HepG2 (cell line): Measurements from ENCODE around the gene KRTAP10-6. TPM values are rescaled to one million over a fixed set of nuclear protein-coding genes. Genes with fewer than 3 reads are reported as not detected.

Source experiments
- ATAC-seq: fragments of 200-7000 bp; cut with Tn5 transposase; 3 replicates; pipeline ENCODE4 v1.9.1; 2020; ENCODE audit warnings: mild to moderate bottlenecking, moderate library complexity
- BruUV-seq: library from RNA; stranded (reverse); fragments of 400-500 nt; replicated peaks from 2 replicates; lab custom pipeline; 2021; lab: Mats Ljungman, UMichigan
- CTCF ChIA-PET: fragments of 300-600 bp; formaldehyde crosslinking; extraction: SDS; loops from one replicate; lab custom pipeline; 2021; ENCODE audit warnings: low total read pairs, inconsistent platforms, low intra/inter-chr PET ratio; lab: Yijun Ruan, JAX
- POLR2A ChIA-PET: fragments of 350-600 bp; sonication (Branson Sonifier 250); formaldehyde crosslinking; loops from one replicate; lab custom pipeline; 2020; ENCODE audit warnings: antibody characterized with exemption, inconsistent platforms; lab: Yijun Ruan, JAX
- DNase-seq: peaks from one replicate; pipeline ENCODE4 v3.0.0-alpha.2; 2015; ENCODE audit warnings: low spot score
- FAIRE-seq: peaks from 3 replicates; lab custom pipeline; 2011; peaks lifted over from hg19 to GRCh38; lab: Jason Lieb, UNC
- H2AFZ ChIP-seq: one replicate; pipeline ENCODE4 v1.6.1; 2011; ENCODE audit warnings: low read length, inconsistent platforms
- H3K27ac ChIP-seq: fragments of 300-600 bp; 3 replicates; pipeline ENCODE4 v1.8.0; 2011; ENCODE audit warnings: mixed run types, mild to moderate bottlenecking, mixed read lengths, low read length, inconsistent platforms; ENCODE audit not compliant: insufficient read depth; ENCODE audit errors: extremely low read length
- H3K27me3 ChIP-seq, 2 experiments: fragments of 200-600 bp in 1 of 2; 2 replicates in 1 of 2; 3 replicates in 1 of 2; pipeline versions ENCODE4 v1.6.0 to v1.8.0; 2011; ENCODE audit warnings: low read length in 2 of 2, mild to moderate bottlenecking in 2 of 2, moderate library complexity in 2 of 2, inconsistent platforms in 1 of 2; ENCODE audit not compliant: insufficient read depth in 2 of 2, control insufficient read depth in 1 of 2
- H3K36me3 ChIP-seq, 2 experiments: fragments of 200-600 bp in 1 of 2; replicated peaks in 1 of 2; 2 replicates in 1 of 2; 3 replicates in 1 of 2; pipeline versions ENCODE4 v1.5.1 to v1.8.0; 2011; ENCODE audit warnings: low read length in 2 of 2, inconsistent platforms in 1 of 2; ENCODE audit not compliant: insufficient read depth in 2 of 2, control insufficient read depth in 1 of 2
- H3K4me1 ChIP-seq: 2 replicates; pipeline ENCODE4 v1.5.1; 2012; ENCODE audit warnings: low read length, inconsistent platforms; ENCODE audit not compliant: insufficient read depth
- H3K4me2 ChIP-seq: 2 replicates; pipeline ENCODE4 v1.6.0; 2011; ENCODE audit warnings: low read depth, low read length, inconsistent platforms
- H3K4me3 ChIP-seq, 3 experiments: fragments of 200-600 bp in 1 of 3; sonication (generic), shearing (Covaris generic) in 1 of 3; replicated peaks in 1 of 3; 2 replicates each; pipeline ENCODE4 v1.5.1; 2011 to 2016; ENCODE audit warnings: low read length in 3 of 3, inconsistent platforms in 2 of 3, low read depth in 2 of 3, mild to moderate bottlenecking in 2 of 3, control low read depth in 1 of 3, mixed read lengths in 1 of 3; ENCODE audit not compliant: insufficient read depth in 1 of 3
- H3K79me2 ChIP-seq: one replicate; pipeline ENCODE4 v1.6.1; 2011; ENCODE audit warnings: low read length, inconsistent platforms; ENCODE audit not compliant: insufficient read depth
- H3K9ac ChIP-seq: 2 replicates; pipeline ENCODE4 v1.6.0; 2011; ENCODE audit warnings: mild to moderate bottlenecking, low read depth, low read length, inconsistent platforms; ENCODE audit not compliant: insufficient read depth
- H3K9me3 ChIP-seq: 2 replicates; pipeline ENCODE4 v1.5.1; 2012; ENCODE audit warnings: mild to moderate bottlenecking, low read length
- H4K20me1 ChIP-seq: 2 replicates; pipeline ENCODE4 v1.6.0; 2011; ENCODE audit warnings: inconsistent platforms, mild to moderate bottlenecking, low read length, moderate library complexity; ENCODE audit not compliant: insufficient read depth
- ARID2 ChIP-seq: sonication (generic); formaldehyde crosslinking; IDR thresholded peaks from 2 replicates; pipeline ENCODE4 v1.8.1; 2022; ENCODE audit warnings: mild to moderate bottlenecking, missing genetic modification reagents, borderline replicate concordance
- GLMP ChIP-seq: sonication (generic); formaldehyde crosslinking; IDR thresholded peaks from 2 replicates; pipeline ENCODE4 v1.9.0; 2021; ENCODE audit warnings: missing genetic modification reagents, mild to moderate bottlenecking, borderline replicate concordance
- HOXA3 ChIP-seq: sonication (generic); formaldehyde crosslinking; IDR thresholded peaks from 2 replicates; pipeline ENCODE4 v1.5.0; 2020; ENCODE audit warnings: missing genetic modification reagents
- IRF9 ChIP-seq: sonication (generic); formaldehyde crosslinking; IDR thresholded peaks from 2 replicates; pipeline ENCODE4 v1.8.0; 2022; ENCODE audit warnings: missing genetic modification reagents, mild to moderate bottlenecking, borderline replicate concordance
- NR2F6 ChIP-seq, 2 experiments: IDR thresholded peaks; 2 replicates each; pipeline ENCODE4 v1.6.1; 2016; ENCODE audit warnings: antibody characterized with exemption in 1 of 2, mild to moderate bottlenecking in 1 of 2
- ONECUT2 ChIP-seq: sonication (generic); formaldehyde crosslinking; IDR thresholded peaks from 2 replicates; pipeline ENCODE4 v1.4.0; 2020; ENCODE audit warnings: missing genetic modification reagents
- U2AF2 ChIP-seq: fragments of 200-400 bp; formaldehyde crosslinking; IDR thresholded peaks from 2 replicates; pipeline ENCODE4 v1.6.1; 2017; ENCODE audit warnings: low read depth, mild to moderate bottlenecking, low read length
- YY1 ChIP-seq: IDR thresholded peaks from 2 replicates; pipeline ENCODE4 v1.6.1; 2011; ENCODE audit warnings: low read length, low read depth, moderate library complexity, mild to moderate bottlenecking; ENCODE audit not compliant: insufficient read depth, insufficient replicate concordance
- ZNF225 ChIP-seq: sonication (generic); formaldehyde crosslinking; IDR thresholded peaks from 2 replicates; pipeline ENCODE4 v1.4.0; 2020; ENCODE audit warnings: mild to moderate bottlenecking, missing genetic modification reagents
- ZNF281 ChIP-seq: sonication (generic); formaldehyde crosslinking; IDR thresholded peaks from 2 replicates; pipeline ENCODE4 v1.4.0; 2020; ENCODE audit warnings: missing genetic modification reagents, borderline replicate concordance
- WGBS: methylation state at CpG from one replicate; pipeline ENCODE4 v1.1.6; 2017; ENCODE audit warnings: low lambda C conversion rate; 5-methylcytosine and 5-hydroxymethylcytosine counted together
- in situ Hi-C: cut with HindIII; loops from 2 replicates; pipeline ENCODE4 v1.10.0; 2017; ENCODE audit warnings: low pct_unique_long_range_greater_than_20kb; ENCODE audit not compliant: extremely low pct_ligation_motif_present
- intact Hi-C: fragments of 100-400 bp; cut with micrococcal nuclease; formaldehyde crosslinking; loops from one replicate; pipeline ENCODE4 v1.10.0; 2022; ENCODE audit not compliant: unreplicated experiment
- polyA plus RNA-seq, 8 experiments: library from polyadenylated mRNA; depleted of rRNA in 3 of 8; stranded (reverse) in 7 of 8; unstranded in 1 of 8; fragments of >200 nt; fragmentation: Illumina TruSeq in 4 of 8; extraction: Trizol in 4 of 8; gene quantifications; 2 replicates each; pipeline versions ENCODE4 v1.2.1 to v1.2.3, GENCODE V29; 2011 to 2016; ENCODE audit warnings: low read depth in 4 of 8, missing spikeins in 1 of 8, mixed read lengths in 1 of 8; ENCODE audit not compliant: insufficient read depth in 1 of 8
- total RNA-seq, 5 experiments: library from RNA; depleted of rRNA; stranded (reverse); fragments of >200 nt; fragmentation: Illumina TruSeq; extraction: Trizol; gene quantifications; 2 replicates each; pipeline ENCODE4 v1.2.3, GENCODE V29; 2016; ENCODE audit warnings: low read depth in 1 of 5
- TF ChIP-seq, protein P1 (sequence below): sonication (generic); formaldehyde crosslinking; IDR thresholded peaks from 2 replicates; pipeline ENCODE4 v1.8.0; 2022; ENCODE audit warnings: low read depth, missing genetic modification reagents

The KRTAP10-6 gene
- total and polyA plus RNA-seq, 2 of the 13 experiments (the other 11 are each of a cell fraction or from before 2014, with no cell fraction given): not detected

DNA sequence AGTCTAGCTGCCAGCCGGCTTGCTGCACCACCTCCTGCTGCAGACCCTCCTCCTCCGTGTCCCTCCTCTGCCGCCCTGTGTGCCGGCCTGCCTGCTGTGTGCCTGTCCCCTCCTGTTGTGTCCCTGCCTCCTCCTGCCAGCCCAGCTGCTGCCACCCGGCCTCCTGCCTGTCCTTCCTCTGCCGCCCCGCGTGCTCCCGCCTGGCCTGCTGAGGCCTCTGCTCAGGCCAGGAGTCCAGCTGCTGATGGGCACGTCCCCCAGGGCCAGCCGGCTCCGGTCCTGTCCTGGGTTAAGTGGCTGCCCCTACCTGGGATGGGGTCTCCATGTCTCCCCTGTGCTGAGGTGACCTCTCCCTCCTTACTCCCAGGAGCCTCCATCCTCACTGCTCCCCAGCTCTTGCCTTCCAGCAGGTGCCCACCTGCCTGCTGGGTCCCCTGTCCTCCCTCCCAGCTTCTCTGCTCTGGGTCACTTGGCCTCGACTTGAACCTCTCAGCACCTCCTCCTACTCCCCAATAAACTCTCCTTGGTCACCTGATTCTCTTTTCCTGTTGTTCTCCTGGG, 20.4 kb upstream of the KRTAP10-6 start:
- H4K20me1 ChIP-seq: no peaks in the 10 kb centered on the region
- no peak overlapping the region for H3K9ac ChIP-seq
- POLR2A ChIA-PET: no interaction called here
- no peak for ATAC-seq
- H3K9me3 ChIP-seq: peaks cover 24% of the 10 kb centered on the region; the same call in 1 of the 2 replicates
- no peak for DNase-seq
- TF ChIP-seq, protein P1, sequence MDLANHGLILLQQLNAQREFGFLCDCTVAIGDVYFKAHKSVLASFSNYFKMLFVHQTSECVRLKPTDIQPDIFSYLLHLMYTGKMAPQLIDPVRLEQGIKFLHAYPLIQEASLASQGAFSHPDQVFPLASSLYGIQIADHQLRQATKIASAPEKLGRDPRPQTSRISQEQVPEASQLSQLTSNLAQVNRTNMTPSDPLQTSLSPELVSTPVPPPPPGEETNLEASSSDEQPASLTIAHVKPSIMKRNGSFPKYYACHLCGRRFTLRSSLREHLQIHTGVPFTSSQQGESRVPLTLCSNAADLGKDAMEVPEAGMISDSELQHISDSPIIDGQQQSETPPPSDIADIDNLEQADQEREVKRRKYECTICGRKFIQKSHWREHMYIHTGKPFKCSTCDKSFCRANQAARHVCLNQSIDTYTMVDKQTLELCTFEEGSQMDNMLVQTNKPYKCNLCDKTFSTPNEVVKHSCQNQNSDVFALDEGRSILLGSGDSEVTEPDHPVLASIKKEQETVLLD (CRISPR knock-in tag): no peak
- TF ChIP-seq ZNF281 (CRISPR knock-in tag): no peak
- no peak for TF ChIP-seq NR2F6 (IDR thresholded peaks at IDR 0.05)
- no peak for TF ChIP-seq NR2F6 (CRISPR knock-in tag; IDR thresholded peaks at IDR 0.05)
- TF ChIP-seq ONECUT2: no peak
- TF ChIP-seq HOXA3 (CRISPR knock-in tag): no peak
- TF ChIP-seq ARID2 (CRISPR knock-in tag): no peak
- no peak for TF ChIP-seq IRF9 (CRISPR knock-in tag)
- no peak for TF ChIP-seq ZNF225 (CRISPR knock-in tag)
- TF ChIP-seq YY1: no peak
- TF ChIP-seq GLMP (CRISPR knock-in tag): no peak
- TF ChIP-seq U2AF2: no peak
- intact Hi-C loops: no loop called here
- no TSS peak for BruUV-seq
- peaks cover 2 to 28% of the 10 kb centered on the region in 2 experiments; a peak in 3 of 5 replicates for H3K27me3 ChIP-seq
- no peak for FAIRE-seq
- no peaks in the 10 kb centered on the region for H3K4me1 ChIP-seq
- H3K79me2 ChIP-seq: no peaks in the 10 kb centered on the region
- H2AFZ ChIP-seq: no peak overlapping the region
- WGBS: 59% methylated on average over 9 of the region's 13 CpGs
- no peak overlapping the region for H3K4me2 ChIP-seq
- H3K4me3 ChIP-seq: no peak overlapping the region
- H3K27ac ChIP-seq: no peak overlapping the region
- no peaks in the 10 kb centered on the region for H3K36me3 ChIP-seq
- in situ Hi-C loops: no loop called here
- CTCF ChIA-PET: no interaction called here
